Ishikawa (cell line): ENCODE measurements around the gene ADGRE1.

Source experiments
- CEBPB ChIP-seq: IDR thresholded peaks from 2 replicates; pipeline ENCODE4 v1.6.1; 2012
- CREB1 ChIP-seq: IDR thresholded peaks from 2 replicates; pipeline ENCODE4 v1.6.1; 2012; ENCODE audit warnings: low read depth
- EP300 ChIP-seq: IDR thresholded peaks from 2 replicates; pipeline ENCODE4 v1.6.1; 2012; ENCODE audit warnings: borderline replicate concordance
- FOXM1 ChIP-seq: IDR thresholded peaks from 2 replicates; pipeline ENCODE4 v1.6.1; 2012; ENCODE audit warnings: low read depth, borderline replicate concordance
- RAD21 ChIP-seq: IDR thresholded peaks from 2 replicates; pipeline ENCODE4 v1.6.1; 2012; ENCODE audit warnings: low read depth
- TCF12 ChIP-seq: IDR thresholded peaks from 2 replicates; pipeline ENCODE4 v1.6.1; 2012; ENCODE audit warnings: low read depth
- YY1 ChIP-seq: IDR thresholded peaks from 2 replicates; pipeline ENCODE4 v1.6.1; 2012; ENCODE audit warnings: low read depth
- ZBTB7A ChIP-seq: IDR thresholded peaks from 2 replicates; pipeline ENCODE4 v1.6.1; 2012; ENCODE audit warnings: low read depth
- TF ChIP-seq, protein P1 (sequence below): IDR thresholded peaks from 2 replicates; pipeline ENCODE4 v1.6.1; 2012; ENCODE audit warnings: low read depth, mild to moderate bottlenecking
- TF ChIP-seq, protein P2 (sequence below): IDR thresholded peaks from 2 replicates; pipeline ENCODE4 v1.6.1; 2012

DNA sequence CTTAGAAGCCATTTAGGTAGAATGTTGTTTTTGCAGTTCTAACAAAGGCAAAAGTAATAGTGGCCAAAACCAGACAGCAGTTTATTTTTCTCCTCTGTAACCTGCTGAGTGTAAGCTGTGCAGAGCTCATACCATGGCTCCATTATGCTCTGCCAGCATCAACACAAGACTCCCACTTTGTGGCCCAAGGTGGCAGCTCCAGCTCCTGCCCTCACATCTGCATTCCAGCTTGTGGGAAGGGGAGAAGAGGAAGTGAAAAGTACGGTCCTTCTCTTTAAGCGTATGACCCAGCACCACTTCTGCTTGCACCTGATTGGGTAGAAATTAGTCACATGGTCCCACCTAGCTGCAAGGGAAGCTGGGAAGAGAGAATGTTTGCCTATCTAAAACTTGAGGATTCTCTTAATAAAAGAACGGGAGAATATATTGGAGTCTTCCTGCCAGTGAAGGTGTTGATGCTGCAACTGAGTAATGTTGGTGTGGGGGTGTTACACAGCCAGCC is 19.2 kb downstream of the ADGRE1 start:
- no peak for TF ChIP-seq ZBTB7A
- TF ChIP-seq, protein P1, sequence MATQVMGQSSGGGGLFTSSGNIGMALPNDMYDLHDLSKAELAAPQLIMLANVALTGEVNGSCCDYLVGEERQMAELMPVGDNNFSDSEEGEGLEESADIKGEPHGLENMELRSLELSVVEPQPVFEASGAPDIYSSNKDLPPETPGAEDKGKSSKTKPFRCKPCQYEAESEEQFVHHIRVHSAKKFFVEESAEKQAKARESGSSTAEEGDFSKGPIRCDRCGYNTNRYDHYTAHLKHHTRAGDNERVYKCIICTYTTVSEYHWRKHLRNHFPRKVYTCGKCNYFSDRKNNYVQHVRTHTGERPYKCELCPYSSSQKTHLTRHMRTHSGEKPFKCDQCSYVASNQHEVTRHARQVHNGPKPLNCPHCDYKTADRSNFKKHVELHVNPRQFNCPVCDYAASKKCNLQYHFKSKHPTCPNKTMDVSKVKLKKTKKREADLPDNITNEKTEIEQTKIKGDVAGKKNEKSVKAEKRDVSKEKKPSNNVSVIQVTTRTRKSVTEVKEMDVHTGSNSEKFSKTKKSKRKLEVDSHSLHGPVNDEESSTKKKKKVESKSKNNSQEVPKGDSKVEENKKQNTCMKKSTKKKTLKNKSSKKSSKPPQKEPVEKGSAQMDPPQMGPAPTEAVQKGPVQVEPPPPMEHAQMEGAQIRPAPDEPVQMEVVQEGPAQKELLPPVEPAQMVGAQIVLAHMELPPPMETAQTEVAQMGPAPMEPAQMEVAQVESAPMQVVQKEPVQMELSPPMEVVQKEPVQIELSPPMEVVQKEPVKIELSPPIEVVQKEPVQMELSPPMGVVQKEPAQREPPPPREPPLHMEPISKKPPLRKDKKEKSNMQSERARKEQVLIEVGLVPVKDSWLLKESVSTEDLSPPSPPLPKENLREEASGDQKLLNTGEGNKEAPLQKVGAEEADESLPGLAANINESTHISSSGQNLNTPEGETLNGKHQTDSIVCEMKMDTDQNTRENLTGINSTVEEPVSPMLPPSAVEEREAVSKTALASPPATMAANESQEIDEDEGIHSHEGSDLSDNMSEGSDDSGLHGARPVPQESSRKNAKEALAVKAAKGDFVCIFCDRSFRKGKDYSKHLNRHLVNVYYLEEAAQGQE: no peak
- no peak for TF ChIP-seq CEBPB
- TF ChIP-seq TCF12: no peak
- TF ChIP-seq, protein P2, sequence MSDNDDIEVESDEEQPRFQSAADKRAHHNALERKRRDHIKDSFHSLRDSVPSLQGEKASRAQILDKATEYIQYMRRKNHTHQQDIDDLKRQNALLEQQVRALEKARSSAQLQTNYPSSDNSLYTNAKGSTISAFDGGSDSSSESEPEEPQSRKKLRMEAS: no peak
- no peak for TF ChIP-seq CREB1
- TF ChIP-seq YY1: no peak
- TF ChIP-seq RAD21: no peak
- TF ChIP-seq FOXM1: no peak
- no peak for TF ChIP-seq EP300
